ENCODE measurements around the gene TP53I3.

DNA sequence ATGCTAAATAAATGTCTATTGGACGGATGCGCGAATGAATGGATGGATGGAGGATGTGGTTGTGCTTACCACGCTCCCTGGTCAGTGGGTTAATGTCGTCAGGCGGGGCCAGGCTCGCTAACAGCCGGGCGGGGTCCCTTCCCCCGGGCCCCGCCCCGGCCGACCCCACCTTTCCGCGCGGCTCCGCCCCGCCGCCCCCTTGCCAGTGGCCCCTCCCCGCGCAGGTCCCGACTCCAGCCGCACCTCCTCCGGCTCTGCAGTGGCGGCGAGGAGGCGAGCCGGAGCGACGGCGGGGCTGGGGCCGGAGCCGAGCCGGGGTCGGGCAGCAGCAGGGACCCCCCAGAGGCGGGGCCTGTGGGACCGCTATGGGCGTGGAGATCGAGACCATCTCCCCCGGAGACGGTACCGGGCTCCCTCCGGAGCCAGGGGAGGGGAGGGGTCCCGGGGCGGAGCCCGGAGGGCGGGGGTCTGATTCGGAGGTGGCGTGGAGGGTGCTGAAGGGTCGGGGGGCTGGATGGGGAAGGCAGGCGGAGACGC lies 35.1 kb downstream of the TP53I3 start, which contains the start of gene FKBP1B:
- TF ChIP-seq, protein P1, sequence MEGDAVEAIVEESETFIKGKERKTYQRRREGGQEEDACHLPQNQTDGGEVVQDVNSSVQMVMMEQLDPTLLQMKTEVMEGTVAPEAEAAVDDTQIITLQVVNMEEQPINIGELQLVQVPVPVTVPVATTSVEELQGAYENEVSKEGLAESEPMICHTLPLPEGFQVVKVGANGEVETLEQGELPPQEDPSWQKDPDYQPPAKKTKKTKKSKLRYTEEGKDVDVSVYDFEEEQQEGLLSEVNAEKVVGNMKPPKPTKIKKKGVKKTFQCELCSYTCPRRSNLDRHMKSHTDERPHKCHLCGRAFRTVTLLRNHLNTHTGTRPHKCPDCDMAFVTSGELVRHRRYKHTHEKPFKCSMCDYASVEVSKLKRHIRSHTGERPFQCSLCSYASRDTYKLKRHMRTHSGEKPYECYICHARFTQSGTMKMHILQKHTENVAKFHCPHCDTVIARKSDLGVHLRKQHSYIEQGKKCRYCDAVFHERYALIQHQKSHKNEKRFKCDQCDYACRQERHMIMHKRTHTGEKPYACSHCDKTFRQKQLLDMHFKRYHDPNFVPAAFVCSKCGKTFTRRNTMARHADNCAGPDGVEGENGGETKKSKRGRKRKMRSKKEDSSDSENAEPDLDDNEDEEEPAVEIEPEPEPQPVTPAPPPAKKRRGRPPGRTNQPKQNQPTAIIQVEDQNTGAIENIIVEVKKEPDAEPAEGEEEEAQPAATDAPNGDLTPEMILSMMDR (IDR thresholded peaks at IDR 0.05; ENCODE audit: low read depth, low read length), result no peak
- TF ChIP-seq EZH2phosphoT487 (IDR thresholded peaks at IDR 0.05; ENCODE audit: low read depth), result no peak

Measured in OCI-LY3 (cell line).